ENCODE results near the gene RTN4IP1. TPM values are rescaled to one million over a fixed set of nuclear protein-coding genes. Genes with fewer than 3 reads are reported as not detected.

RTN4IP1 gene
- total RNA-seq, 1 donor, result 3.8 TPM

GRCh38 chr6:106525882-106526275, 103.4 kb downstream of the RTN4IP1 start:
- no peak for DNase-seq (ENCODE audit: low read depth in 2 of 3, low spot score in 2 of 3)

GRCh38 chr6:106525107-106525881, 104.0 kb downstream of the RTN4IP1 start:
- peak in 1 of 3 donors; percentile 36 for DNase-seq (ENCODE audit: low read depth in 2 of 3, low spot score in 2 of 3)

- no peak for DNase-seq (ENCODE audit: low read depth in 2 of 3, low spot score in 2 of 3)
Measured at GRCh38 chr6:106522562-106523250, 106.6 kb downstream of the RTN4IP1 start.

Small RNAs within 50 kb of the gene (small RNA-seq; reads per million reads assigned to genes)
- not detected for gene RNU6-527P

Other genes with a start within 250 kb of the RTN4IP1 start
- 8.9 TPM for gene QRSL1, start 80 bp upstream of the RTN4IP1 start, total RNA-seq